NCI-H2196 treated with DMSO at 0.1 percent for 48 hours (cell line): Measurements from ENCODE around the gene LIMD2.
A peak's percentile ranks its signal among the peaks of the same experiment; 100 is the strongest.
"Not testable (repeated sequence)": the region's sequence is repeated elsewhere in the genome, so short reads cannot be mapped to it uniquely, and the experiment has no call there.

ENCODE experiments used
- DNase-seq: peaks from one replicate; lab custom pipeline; 2025; ENCODE audit not compliant: unreplicated experiment; lab: John Stamatoyannopoulos, UW

The LIMD2 gene

DNA sequence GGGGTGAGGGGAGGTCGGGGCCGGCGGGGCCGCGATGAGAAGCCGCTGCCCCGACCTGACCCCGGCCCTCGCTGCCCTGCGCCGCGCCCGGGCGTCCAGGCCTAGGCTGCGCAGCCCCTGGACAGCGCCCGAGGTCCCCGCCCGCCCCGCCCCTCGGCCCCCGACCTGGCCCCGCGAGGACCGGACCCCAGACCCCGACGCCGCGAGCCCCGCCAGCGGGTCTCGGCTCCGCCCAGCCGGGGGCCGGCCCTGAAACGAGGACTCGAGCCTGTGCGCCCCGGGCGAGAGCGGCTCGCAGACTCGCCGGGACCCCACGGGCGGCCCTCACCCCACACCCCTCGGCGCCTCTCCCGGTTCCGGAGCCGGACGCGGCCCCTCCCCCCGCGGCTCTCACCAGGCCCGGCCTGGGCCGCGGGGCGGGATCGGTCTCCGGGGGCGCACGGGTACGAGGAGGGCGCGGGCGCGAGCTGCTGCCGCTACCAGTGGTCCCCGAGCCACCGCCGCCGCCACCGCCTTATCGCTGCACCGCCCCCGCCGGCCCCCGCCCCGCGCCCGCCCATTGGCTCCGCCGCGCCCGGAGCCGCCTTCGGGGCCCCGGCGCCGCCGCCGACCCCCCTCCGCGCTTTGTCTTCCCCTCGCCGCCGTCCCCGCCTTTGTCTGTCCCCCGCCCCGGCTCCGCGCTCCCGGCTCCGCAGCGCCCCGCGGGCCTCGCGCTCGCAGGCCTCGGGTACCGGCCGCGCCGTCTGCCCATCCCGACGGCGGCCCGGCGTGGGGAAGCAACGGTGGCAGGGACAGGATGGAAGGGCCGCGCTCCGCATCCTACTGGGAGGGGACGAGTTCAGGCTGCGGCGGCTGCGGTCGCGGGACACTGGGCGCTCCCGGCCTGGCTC, at the start of gene LIMD2:
TSS of gene LIMD2 (minus strand) at position 488 of the 890 bp plus-strand sequence. CDS start 827 bp downstream, outside the sequence.
- peak; percentile 46 for DNase-seq

DNA sequence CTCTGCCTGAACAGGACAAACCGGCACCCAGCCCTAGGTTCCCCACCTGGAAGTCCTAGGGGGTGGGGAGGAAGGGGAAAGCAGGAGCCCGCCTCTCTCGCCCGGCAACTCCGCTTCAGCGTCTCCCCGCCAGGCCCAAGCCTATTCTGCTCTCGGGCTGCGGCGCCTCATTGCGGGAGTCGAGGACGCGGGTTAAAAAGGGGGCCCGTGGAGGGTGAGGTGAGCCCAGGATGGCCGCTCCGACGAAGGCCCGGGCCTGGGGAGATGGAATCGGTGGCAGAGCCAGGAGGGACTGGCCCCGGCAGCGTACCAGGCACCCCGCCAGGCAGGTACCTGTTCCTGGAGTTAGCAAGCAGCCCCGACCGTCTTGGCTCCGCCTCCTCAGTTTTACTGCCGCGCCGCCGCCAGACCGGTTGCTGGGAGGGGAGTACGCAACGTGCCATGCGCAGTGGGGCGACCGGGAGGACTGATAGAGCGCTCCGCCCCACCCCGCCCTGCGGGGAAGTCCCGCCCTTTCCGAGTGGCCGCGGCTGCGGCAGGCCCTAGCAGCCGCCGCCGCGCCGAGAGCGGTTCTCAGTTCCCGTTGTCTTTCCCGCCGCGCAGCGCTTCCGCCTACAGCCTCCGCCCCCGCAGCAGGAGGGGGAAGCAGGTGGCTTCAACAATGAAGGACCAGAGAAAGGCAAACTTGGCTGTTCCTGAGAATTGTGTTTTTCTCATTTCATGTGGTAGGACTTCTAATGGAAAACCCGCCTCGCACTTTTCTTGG, 41.7 kb upstream of the LIMD2 start, which contains the start of gene STRADA:
TSS of gene STRADA (minus strand) at position 392 of the 766 bp plus-strand sequence. CDS start 13,430 bp downstream, outside the sequence.
- peak; percentile 99 for DNase-seq

DNA sequence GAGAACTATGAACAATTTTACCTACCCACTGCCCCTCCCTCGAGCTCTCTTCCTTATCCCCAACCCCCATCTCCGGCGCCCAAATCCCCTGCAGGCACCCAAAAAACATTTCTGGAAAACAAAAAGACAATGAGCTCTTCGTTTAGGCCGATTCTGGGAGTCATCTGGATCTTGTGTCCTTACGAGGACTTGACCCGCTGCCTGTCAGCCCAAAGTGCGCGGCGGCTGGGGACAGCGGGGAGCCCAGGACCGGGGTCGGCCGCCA, 41.1 kb upstream of the LIMD2 start:
- DNase-seq, result no peak

DNA sequence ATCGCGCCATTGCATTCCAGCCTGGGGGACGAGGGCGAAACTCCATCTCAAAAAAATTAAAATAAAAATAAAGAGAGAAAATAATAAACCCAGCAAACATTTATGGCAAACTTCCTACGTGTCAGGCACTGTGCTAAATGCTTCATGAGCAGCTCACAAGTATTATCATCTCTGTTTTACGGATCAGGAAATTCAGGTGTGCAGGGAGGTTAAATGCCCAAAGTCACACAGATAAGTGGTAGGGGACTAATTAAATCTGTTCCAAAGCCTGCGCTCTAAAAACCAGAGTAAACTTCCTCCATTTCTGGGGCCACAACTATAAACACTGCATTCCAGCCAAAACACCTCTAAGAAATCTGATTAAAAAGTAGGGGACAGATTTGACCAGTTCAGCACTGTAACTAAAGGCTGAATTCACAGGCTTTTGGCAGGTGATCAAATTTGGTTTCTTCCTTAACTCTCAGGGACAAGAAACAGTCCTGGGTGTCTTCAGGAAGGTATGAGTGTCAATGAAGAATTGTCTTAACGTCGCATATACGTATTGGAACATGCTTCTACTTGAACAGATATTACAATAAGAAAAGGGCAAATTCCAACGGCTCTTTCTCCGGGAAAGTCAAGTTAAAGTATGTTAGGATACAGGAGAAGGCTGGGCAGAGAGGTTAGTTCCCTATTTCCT, 40.7 kb upstream of the LIMD2 start:
- DNase-seq, result no peak

DNA sequence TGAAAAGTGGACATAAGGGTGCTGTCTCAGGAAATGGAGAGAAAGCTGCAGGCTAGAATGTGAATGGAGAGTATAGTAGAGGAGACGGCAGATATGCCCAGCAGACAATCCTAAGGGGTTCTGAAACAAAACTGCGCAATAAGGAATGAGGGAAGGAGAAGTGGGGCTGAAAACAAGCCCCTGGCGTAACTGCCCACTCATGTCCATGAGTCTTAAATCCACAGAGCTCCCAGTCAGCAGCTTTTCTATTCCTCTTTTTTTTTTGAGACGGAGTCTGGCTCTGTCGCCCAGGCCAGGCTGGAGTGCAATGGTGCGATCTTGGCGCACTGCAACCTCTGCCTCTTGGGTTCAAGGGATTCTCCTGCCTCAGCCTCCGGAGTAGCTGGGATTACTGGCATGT, 35.8 kb upstream of the LIMD2 start:
- DNase-seq, result no peak

DNA sequence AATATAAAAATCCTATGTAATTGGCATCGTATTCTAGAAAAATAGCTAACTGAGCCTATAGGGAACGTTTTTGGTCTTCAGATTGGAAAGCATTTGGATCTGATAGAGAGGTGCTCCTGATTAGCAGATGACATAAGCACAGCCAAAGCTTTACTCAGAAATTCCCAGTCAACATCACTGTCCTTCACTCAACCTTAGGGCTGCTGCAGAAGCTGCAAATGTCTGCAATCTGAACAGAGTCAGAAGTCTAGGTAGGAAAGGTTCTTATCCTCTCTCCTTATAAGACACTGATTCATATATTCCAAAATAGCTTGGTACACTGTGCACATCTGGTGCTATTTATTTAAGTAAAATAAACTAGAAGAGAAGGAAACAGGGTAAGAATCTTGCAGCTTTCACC, 22.5 kb upstream of the LIMD2 start:
- DNase-seq, result no peak

DNA sequence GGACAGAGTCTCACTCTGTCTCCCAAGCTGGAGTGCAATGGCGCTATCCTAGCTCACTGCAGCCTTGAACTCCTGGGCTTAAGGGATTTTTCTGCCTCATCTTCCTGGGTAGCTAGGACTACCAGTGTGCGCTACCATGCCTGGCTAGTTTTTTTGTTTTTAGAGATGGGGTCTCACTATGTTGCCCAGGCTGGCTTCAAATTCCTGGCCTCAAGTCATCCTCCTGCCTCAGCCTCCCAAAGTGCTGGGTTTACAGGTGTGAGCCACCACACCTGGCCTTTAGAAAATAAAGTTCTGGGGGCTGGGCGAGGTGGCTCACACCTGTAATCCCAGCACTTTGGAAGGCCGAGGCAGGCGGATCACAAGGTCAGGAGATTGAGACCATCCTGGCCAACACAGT, 20.3 kb upstream of the LIMD2 start:
- not testable (repeated sequence) for DNase-seq

DNA sequence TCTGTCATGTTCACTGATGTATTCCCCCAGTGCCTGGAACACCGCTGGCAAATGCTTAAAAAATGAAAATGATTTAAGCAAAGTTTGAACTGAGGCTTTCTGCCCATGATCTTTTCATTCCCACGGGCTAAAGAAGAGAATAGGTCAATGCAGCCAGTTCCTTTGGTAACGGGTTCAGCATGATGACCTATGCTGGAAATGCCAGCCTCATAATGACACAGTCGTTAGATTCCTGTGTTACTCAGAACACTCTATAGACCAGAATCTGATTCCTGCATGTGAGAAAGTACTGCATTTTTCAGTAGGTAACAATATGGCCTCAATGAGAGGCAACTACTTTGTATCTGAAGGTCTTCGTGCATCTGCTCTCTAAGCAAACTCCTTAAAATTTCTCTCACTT, 19.1 kb upstream of the LIMD2 start:
- no peak for DNase-seq

DNA sequence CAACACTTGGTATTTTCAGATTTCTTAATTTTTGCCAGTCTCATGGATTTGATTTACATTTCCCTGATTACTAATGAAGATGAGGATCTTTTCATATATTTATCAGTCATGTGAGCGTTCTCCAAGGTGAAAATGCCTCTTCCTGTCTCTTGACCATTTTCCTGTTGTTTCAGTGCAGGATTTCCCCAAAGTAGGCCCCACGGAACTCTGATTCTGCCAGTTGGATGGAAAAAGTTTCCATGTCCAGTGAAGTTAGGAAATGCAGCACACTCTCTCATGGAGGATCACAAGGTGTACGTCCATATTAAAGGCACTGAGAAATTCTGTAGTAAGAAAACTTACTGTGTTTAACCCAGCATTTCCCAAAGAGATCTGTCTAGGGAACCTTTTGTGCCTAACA, 16.5 kb upstream of the LIMD2 start:
- DNase-seq, result no peak

DNA sequence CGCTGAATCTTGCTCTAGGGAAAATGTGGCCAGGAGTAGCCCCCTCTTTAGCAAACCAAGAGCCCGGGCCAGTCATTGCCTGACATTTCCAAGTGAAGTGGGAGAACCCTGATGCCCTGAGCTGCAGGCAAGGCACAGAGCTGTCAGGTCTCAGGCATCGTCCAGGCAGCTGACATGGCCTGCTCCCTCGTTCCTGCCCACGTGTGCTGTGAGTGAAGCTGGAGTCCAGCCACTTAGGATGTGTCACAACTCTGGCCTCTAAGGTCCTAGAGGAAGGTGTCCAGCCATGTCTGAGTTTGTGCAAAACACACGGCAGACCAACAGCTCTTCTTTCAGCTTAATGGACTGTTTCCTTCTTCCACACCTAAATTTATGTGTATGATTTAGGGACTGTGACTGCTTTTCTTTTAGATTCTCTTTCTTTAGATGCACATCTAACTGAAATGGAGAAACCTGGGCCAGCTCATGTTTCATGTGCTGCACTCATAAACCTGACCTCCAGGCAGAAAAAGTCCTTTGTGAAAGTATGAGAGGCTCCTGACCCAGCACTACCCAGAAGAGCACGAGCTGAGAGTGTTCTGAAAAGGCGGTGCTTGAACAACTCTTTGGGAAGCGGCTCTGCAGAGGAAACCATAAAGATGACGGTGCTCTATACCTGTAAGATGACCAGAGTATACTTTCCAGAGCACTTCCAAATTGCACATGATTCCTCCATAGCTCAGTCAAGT, 14.8 kb upstream of the LIMD2 start:
- DNase-seq, result no peak

DNA sequence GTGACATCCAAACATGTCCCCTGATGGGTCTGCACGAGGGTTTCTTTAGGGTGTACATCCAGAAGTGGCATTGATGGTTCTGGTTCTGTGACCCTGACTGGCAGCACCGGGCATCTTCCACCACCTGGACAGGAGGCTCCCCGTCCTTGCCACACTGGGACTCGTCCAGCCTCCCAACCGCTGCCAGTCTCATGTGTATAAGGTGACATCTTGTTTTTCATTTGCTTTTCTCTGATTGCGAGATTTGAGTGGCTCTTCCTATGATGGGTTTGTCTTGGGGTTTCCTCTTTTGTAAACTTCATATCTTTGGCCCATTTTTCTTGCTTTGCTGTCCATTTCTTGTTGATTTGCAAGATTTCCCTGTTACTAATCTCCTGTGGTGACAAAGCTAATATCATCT, 9.2 kb upstream of the LIMD2 start:
- no peak for DNase-seq

DNA sequence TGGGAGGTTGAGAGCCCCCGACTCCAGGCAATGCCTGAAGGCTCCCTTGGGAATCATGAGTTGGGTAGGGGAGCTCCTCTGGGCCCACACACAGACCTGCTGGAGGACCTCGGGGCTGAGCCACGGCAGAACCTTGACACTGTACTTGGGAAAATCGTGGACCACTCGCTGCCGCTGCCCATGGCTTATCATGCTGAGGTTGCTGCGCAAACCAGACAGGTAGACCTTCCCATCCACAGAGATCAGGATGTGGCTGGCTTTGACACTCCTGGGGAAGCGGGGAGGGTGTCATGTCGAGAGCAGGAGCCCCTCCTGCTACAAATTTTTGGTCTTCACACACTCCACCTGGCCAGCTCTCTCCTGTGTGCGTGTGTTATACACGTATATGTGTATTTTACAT, 7.2 kb upstream of the LIMD2 start:
- no peak for DNase-seq

DNA sequence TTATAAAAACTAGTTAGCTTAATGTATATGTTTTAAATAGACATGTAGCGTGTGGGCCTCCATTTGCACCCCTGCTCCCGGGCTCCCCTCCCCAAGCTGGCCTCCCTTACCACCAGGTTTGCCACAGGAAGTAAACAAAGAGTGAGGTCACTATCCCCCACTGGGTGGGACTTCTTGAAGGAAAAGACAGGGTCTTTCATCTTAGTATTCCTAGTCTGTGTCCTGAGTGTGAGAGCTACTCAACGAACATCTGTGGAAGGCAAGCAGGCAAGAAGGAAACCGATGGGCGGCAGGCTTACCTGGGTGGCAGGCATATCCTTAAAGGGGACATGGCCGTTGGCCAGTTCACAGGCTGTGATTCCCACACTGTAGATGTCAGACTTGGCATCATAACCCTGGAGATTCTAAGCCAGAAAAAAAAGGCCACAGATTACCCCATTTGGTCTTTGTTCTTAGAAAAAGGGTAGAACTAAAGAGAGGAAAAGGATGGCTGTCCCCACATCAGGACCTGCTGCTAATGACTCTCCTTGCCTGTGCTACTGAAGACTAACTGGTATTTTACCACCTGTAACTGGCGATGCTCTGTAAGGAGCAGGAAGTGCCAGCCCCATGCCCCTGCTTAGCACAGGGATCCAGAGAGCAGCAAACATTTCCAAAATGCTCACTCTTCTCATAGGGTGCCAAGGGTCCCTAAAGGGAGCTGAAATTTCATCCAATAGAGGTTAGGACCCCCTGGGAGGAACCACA, 6.6 kb upstream of the LIMD2 start:
- DNase-seq, result no peak

DNA sequence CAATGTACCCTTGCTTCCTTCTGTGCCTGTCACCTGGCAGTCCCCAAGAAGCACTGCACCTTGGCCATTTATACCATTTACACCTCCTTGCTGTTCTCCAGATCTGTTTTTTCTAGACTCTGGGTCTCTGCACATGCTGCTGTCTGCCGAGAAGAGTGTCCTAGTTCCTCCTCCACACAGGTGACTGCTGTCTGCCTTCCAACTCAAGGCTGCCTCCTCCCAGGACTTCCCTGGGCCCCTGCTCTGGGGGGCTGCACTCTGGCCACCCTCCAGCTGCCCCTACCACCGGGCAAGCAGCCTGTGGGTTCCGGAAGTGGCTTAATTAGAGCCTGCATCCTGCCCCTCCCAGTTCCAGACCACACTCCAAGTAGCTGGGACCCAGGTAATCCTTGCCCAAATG, 5.7 kb upstream of the LIMD2 start:
- DNase-seq, result no peak

DNA sequence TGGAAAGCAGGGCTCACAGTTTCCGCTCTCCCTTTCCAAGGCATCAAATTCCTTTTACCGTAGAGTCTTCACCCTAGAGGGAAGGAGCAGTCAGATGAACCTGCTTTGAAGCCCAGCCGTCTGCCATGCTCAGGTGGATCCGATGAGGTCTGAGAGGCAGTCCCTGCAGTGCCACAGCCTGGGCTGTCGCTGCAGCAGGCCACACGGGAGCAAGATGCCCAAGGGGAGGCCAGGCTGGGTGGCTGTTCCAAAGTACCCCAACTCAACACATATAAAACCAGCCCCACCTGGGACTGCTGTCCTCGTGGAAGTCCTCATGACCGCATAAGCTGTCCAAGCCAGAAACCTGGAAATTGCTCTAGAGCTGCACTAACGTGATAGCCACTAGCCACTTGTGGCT, 4.9 kb upstream of the LIMD2 start:
- no peak for DNase-seq

DNA sequence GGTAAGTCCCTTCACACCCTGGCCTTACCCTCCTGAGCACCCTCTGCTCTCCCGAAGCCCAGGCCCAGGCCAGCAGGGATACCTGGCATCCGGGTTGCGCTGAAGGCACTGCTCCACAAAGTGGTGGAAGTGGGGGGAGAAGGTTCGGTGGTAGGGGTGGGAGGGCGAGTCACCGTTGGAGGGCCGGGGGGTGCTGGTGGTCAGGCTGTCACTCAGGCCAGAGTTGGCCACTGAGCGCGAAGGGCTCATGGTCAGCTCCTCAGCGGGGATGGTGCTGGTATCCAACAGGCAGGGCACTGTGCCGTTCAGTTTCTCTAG, 4.3 kb upstream of the LIMD2 start:
- DNase-seq, result no peak

DNA sequence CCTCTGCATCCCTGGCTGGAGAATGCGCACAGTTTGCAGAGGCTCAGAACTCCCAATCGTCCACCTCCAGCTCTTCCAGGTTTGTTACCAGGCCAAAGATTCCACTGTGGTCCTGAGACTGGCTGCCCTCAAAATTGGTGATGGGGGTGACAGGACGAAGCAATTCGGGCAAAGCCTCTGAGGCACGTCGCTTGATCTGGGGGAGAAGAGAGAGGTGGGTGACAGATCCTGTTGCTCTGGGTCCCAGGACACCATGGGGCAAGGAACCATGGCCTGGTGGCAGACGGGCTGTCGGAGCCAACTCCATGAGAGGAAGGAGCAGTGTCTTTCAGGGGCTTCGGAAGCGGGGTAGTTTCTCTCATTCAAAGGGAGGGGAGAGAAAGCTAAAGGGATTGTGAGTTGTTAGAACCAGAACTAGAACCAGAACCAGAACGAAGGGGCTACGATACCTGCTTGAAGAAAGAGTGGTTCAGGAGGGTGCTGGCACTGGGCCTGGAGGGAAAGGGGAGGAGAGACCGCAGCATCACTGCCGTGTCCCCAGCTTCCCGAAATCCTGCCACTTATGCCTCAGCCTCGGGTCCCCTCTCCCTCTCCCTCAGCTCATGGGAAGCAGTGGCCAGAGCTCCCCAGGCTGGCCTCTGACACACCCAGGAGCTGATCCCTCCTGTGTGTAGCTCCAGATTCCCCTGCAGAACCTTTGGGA, 3.8 kb upstream of the LIMD2 start:
- DNase-seq, result no peak

DNA sequence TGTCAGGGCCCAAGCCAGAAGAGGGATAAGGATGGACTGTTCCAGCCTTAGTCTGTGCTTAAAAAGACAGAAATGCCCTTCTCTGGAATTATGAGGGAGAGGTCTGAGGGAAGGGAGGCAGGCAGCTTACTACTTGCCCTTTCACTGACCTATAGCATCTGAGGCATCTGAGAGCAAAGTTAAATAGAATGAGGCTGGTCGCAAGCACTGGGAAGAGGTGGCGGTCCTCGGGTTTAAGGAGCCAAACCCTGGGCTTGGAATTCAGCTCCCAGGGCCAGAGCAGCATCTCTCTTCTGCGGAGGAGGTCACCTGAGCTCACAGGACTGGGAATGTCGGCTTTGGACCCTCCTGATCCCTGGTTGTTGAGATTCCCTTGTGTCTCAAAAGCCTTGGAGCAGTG, 3.1 kb upstream of the LIMD2 start:
- no peak for DNase-seq

DNA sequence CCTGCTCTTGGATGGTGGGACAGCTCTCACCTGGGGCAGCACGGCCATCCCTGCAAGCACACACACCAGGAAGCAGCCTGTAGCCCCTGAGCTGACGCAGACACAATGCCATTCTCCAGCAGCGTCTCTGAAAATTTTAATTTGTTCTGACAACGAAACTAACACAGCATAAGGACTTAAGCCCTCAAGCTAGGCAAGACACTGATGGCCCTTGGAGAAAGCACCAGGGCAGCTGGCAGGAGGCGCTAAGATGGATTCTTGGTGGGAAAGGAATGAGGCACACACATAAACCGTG, 2.7 kb upstream of the LIMD2 start:
- DNase-seq, result no peak
